ENCODE data around the gene CCDC180.

The CCDC180 gene

GRCh38 chr9:97283768-97284167 is 23.7 kb upstream of the CCDC180 start:
- no peak for TF ChIP-seq SIN3A (IDR thresholded peaks at IDR 0.05; ENCODE audit: borderline replicate concordance, insufficient read depth, low read length)
- no peak for TF ChIP-seq FOXP2 (optimal IDR thresholded peaks at IDR 0.05; ENCODE audit: borderline replicate concordance, extremely low read depth, extremely low read length, insufficient read depth)
- no peak for TF ChIP-seq POLR2AphosphoS5 (IDR thresholded peaks at IDR 0.05; ENCODE audit: low read depth, low read length)
- no peak for TF ChIP-seq TAF1 (IDR thresholded peaks at IDR 0.05; ENCODE audit: borderline replicate concordance, insufficient read depth, low read length)
- no peak for TF ChIP-seq REST (IDR thresholded peaks at IDR 0.05; ENCODE audit: insufficient read depth in 1 of 2, low read depth in 2 of 2, low read length in 2 of 2)

GRCh38 chr9:97284798-97285197 is 22.7 kb upstream of the CCDC180 start:
- TF ChIP-seq FOXP2 (optimal IDR thresholded peaks at IDR 0.05; ENCODE audit: borderline replicate concordance, extremely low read depth, extremely low read length, insufficient read depth) = no peak
- no peak for TF ChIP-seq REST (IDR thresholded peaks at IDR 0.05; ENCODE audit: insufficient read depth in 1 of 2, low read depth in 2 of 2, low read length in 2 of 2)
- no peak for TF ChIP-seq SIN3A (IDR thresholded peaks at IDR 0.05; ENCODE audit: borderline replicate concordance, insufficient read depth, low read length)
- TF ChIP-seq POLR2AphosphoS5 (IDR thresholded peaks at IDR 0.05; ENCODE audit: low read depth, low read length) = no peak
- TF ChIP-seq TAF1 (IDR thresholded peaks at IDR 0.05; ENCODE audit: borderline replicate concordance, insufficient read depth, low read length) = no peak

- TF ChIP-seq FOXP2 (optimal IDR thresholded peaks at IDR 0.05; ENCODE audit: borderline replicate concordance, extremely low read depth, extremely low read length, insufficient read depth) = no peak
- no peak for TF ChIP-seq TAF1 (IDR thresholded peaks at IDR 0.05; ENCODE audit: borderline replicate concordance, insufficient read depth, low read length)
- TF ChIP-seq SIN3A (IDR thresholded peaks at IDR 0.05; ENCODE audit: borderline replicate concordance, insufficient read depth, low read length) = no peak
- TF ChIP-seq REST (IDR thresholded peaks at IDR 0.05; ENCODE audit: insufficient read depth in 1 of 2, low read depth in 2 of 2, low read length in 2 of 2) = no peak
- TF ChIP-seq POLR2AphosphoS5 (IDR thresholded peaks at IDR 0.05; ENCODE audit: low read depth, low read length) = no peak
Measured at GRCh38 chr9:97292200-97292599, 15.3 kb upstream of the CCDC180 start.

GRCh38 chr9:97293207-97293721 is 14.2 kb upstream of the CCDC180 start:
- TF ChIP-seq POLR2AphosphoS5 (IDR thresholded peaks at IDR 0.05; ENCODE audit: low read depth, low read length) (no peak), FOXP2 (optimal IDR thresholded peaks at IDR 0.05; ENCODE audit: borderline replicate concordance, extremely low read depth, extremely low read length, insufficient read depth) (no peak), REST (IDR thresholded peaks at IDR 0.05; ENCODE audit: insufficient read depth in 1 of 2, low read depth in 2 of 2, low read length in 2 of 2) (0 out of 4 replicates have a peak, but pooled peaks of 1 of the 2 experiments have one; percentile 40), SIN3A (IDR thresholded peaks at IDR 0.05; ENCODE audit: borderline replicate concordance, insufficient read depth, low read length) (peak; percentile 33; the same call in 1 of the 2 replicates)

DNA sequence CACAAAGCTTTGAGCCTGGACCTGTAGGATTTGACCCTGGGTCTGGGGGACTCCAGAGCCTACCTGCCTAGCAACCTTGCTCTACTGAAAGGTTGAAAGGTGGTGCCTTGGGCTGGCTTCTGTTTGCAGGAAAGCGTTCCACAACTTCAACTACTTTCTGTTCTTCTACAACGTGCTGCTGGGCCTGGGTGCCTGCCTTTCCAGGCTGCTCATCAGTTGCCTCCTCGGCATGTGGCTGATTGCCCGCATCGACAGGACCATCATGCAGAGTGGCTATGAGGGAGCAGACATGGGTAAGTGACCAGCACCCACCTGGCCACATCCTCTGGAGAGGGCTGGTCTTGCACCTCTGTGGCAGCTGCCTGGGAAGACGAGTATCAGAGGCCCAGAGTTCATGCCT is 13.6 kb upstream of the CCDC180 start:
- TF ChIP-seq TAF1 (IDR thresholded peaks at IDR 0.05; ENCODE audit: borderline replicate concordance, insufficient read depth, low read length) = no peak
- TF ChIP-seq POLR2AphosphoS5 (IDR thresholded peaks at IDR 0.05; ENCODE audit: low read depth, low read length) = no peak
- no peak for TF ChIP-seq FOXP2 (optimal IDR thresholded peaks at IDR 0.05; ENCODE audit: borderline replicate concordance, extremely low read depth, extremely low read length, insufficient read depth)
- no peak for TF ChIP-seq SIN3A (IDR thresholded peaks at IDR 0.05; ENCODE audit: borderline replicate concordance, insufficient read depth, low read length)
- TF ChIP-seq REST (IDR thresholded peaks at IDR 0.05; ENCODE audit: insufficient read depth in 1 of 2, low read depth in 2 of 2, low read length in 2 of 2) = no peak

Data from PFSK-1 (cell line).